NCI-H1694 treated with DMSO at 0.1 percent for 48 hours (cell line): Measurements from ENCODE around the gene SMIM1.
"Not testable (repeated sequence)": the region's sequence is repeated elsewhere in the genome, so short reads cannot be mapped to it uniquely, and the experiment has no call there.

Experiments
- DNase-seq: peaks from one replicate; lab custom pipeline; 2025; lab: John Stamatoyannopoulos, UW

Gene SMIM1

DNA sequence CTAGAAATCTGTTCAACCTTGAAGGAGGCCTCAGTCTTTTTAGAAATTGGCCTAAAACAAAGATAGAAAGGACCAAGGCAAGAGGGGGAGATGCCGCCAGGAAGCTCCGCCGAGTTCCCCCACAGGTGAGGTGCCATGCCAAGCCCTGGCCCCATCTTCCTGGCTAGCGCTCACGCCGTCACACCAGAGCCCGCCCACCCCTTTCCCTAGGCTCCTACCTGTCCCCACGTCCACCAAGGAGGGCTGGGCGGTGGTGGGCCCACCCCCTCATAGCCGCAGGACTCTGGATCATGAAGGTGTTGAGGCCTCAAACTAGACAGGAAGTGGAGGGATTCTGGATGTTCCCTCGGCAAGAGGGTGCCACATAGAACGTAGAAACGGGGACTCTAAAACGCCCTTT, 35.8 kb upstream of the SMIM1 start:
- DNase-seq = no peak

DNA sequence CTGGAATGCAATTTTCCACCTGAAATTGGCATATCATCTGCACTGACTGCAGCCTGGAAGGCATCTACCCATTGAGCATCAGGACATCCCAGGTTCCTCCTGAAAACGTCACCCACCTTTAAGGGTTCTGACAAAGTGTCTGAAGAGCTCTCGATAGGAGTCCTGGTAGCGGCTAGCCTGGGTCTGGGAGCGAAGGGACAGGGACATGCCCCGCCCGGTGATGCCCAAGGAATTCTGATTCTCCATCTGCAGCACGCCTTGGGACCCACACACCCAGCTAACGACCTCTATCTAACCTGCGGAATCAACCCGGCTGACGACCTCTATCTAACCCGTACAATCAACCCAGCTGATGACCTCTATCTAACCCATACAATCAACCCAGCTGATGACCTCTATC, 33.6 kb upstream of the SMIM1 start:
- no peak for DNase-seq

DNA sequence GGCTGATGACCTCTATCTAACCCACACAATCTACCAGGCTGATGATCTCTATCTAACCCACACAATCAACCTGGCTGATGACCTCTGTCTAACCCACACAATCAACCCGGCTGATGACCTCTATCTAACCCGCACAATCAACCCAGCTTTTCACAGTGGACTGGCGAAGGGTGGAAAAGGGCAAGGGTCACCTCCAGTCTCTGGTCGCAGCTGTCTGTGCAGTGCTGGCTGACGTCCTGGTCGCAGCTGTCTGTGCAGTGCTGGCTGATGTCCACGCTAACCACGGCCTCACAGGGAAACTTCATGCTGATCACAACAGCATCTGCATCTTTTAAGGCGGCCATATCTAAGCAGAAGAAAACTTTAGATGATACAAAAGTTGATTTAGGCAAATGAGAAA, 32.5 kb upstream of the SMIM1 start:
- DNase-seq = no peak

DNA sequence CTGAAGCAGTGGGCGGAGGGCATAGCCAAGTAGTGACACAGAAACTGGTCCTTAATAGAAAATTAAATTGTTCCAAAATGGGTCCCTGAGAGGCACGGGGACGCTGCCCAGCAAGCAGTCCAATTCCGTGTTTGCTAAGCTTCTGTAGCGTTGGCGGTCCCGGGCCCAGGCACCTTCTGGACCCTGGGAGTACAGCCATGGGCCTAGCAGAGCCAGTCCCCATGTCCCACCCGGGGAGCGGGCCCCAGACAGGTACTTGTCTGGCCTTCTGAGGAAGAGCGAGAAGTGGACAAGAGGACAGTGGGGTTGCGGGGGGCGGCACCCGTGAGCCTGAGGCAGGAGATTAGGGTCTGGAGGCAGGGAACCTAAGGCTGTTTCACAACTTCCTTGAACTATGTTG, 31.8 kb upstream of the SMIM1 start:
- DNase-seq = no peak

DNA sequence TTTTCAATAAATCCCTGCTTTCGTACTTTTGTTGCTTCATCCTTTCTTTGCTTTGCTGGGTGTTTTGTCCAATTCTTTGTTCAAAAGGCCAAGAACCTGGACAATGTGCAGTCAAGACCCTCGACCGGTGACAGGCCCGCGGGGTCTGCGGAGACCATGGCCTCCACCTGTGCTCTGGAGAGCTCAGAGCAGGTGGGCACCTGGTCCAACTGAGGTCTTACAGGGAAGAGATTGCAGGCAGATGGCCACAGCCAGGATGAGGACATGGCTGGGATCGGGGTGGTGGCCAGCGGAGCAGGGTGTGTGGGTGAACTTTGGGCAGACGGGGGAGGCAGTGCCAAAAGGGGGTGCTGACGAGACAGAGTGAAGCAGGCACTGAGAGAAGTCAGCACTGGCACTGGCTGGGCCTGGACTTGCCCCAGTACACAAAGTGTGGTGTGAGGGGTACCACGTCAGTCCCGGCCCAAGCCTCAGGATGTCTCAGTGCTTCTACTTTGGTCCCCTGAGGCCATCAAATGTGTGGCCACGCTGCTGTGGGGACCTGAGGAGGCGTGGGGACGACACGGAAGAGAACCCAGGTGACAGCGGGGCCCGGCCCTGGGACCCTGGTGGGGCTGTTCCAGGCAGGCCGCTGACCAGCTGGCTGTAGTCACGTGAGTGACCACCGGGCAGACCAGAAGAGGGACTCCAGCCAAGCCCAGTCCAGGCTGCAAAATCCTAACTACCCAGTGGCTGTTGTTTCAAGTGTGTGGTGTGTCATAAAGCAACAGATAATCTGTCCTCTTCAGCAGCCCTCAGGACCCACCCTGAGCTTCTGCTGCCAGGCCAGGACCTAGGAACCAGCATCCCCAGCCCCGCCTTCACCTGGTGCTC, 30.7 kb upstream of the SMIM1 start:
- no peak for DNase-seq

DNA sequence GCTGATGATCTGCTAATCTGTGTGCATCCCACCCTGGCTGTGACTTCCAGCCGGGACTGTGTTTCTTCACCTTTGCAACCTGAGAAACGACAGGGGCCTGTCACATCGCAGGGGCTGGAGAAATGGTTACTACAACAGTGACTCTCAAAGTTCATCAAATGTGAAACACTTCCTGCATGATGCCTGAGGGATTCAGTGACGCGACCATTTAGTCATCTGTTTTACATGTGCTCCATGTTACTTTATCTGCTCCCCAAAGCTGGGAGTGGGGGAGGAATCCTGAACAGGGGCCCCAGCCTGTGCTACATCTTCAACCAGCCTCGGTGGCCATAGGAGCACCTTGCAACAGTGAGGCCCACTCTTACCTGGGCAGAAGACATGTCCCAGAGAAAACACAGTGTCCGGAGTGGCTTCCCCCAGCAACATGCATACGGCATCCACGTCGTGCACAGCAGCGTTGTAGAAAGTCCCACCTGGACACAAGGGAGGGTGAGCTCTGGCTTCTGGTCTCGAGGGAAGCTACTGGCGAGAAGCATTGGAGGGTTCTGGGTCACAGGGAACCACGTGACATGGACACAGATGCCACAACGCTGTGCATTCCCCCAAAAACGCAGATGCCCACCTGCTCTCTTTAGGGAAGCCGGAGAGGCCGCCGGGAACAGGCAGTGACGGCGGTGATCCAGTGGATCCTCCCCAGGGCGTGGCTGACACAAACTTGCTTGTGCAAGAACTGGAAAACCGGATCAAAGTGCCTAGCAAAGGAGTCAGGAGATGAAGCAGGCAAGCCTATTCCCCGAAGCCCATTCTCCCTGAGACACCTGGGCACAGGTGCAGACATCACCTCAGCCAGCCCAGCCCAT, 29.9 kb upstream of the SMIM1 start:
- no peak for DNase-seq

DNA sequence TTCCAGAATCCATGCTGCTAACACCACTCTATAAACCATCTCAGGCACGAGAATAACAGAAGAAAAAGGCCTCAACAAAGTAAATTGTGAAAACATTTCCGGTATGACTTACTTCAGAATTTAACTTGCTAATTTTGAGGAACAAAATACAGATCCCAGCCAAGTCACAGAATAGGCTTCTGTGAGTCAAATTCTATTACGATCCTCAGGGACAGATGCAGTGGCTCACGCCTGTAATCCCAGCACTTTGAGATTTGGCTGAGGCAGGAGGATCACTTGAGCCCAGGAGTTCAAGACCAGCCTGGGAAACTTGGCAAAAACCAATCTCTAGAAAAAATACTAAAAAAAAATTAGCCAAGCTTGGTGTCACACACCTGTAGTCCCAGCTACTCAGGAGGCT, 29.1 kb upstream of the SMIM1 start:
- DNase-seq = no peak

DNA sequence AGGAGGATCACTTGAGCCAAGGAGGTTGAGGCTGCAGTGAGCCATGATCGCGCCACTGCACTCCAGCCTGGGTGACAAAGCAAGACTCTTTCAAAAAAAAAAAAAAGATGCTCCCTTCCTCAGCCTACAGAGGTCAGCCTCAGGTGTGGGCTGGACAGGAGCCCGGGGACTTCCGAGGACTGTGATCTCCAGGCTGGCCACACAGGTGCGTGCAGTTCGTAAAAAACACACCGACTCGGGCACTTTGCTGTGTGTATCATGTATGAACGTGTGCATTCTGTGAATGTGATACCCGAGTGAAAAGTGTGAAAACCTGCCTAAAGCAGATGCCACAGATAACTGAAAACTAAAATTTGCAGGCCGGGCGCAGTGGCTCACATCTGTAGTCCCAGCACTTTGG, 28.7 kb upstream of the SMIM1 start:
- no peak for DNase-seq

DNA sequence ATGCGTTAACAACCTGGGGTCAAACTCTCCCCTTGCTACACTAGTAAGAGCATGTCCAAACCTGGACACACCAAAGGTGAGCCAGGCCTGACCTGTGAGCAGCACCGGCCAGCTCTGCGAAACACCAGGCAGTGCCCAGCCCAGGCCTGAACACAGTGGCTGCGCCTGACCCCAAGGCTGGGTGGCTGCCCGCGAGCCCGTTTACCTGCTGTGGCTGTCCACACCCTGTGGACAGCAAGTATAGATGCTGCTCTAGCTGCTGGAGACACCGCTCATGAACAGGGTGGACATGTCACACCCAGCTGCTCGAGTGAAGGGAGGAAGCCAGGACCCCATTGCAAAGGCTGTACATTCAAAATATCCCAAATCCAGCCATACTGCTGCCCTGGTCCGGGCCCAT, 27.9 kb upstream of the SMIM1 start:
- no peak for DNase-seq

DNA sequence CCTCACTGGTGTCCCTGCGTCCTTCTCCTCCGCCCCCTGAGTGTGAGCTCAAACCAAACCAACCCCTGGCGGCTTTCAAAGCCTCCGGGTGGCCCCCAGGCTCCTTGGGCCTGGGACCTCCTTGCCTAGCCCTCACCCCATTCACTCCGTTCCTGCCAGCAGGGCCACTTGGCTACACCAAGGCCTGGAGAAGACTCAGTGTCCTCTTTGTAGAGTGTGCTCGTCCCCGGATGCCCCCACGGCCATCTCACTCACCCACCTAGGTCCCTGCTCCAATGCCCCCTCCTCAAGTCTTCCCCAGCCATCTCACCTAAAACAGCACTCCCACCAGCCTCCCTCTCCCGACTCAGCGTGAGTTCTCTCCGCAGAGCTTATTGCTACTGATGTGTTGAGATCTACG, 27.5 kb upstream of the SMIM1 start:
- DNase-seq = no peak

DNA sequence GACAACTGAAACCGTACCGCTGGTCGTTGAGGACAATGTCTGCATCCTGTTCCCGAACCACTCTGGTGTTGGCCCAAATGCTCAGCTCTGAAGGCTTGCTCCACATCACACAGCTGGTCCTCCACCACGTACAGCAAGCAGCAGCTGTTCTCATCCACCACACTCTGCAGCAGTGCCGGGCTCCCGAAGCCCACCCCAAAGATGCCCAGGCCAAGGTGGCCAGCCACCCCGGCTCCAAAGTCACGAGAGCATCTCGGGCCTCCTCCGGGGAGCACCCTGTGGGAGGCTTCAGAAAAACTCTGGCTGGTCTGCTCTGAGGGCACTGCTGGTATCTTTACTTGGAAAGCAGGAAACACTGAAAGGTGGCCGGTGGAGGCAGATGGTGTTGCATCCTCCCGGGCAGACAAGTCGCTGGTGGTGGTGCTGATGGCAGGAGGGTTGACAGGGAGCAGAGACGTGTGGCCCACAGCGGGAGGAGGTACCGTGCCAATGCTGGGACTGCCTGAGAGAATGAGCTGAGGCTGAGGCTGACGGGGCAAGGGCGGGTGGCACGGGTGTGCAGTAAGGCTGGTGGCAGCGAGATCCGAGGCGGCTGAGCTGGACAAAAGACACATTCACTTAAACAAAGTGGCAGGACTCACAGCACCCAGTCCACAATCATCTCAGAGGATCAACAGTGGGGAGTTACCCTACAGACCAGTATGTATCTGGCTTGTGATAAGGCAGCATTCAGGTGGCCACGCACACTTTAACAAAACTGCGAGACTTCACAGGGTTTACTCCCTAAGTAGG, 26.8 kb upstream of the SMIM1 start:
- DNase-seq = no peak

DNA sequence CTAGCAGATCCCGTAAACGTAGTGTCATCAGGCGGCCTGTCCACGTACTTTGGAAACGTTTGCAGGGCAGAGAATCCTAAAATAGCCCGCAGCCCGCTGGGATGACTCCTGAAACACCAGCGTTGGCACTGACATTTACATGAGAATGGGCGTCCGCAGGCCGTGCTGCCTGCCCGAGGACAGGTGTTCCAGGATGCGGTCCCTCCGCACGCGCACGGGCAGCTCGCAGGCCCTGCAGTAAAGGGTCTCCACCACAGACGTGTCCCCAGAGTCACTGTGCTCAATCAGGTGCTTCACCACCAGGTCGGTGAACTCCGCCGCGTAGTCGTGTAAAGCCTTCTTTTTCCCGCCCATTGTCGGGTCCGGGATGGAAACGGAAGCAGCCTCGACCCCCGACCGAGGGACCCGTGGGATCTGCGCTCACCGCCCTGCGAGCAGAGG, 26.1 kb upstream of the SMIM1 start:
- no peak for DNase-seq

DNA sequence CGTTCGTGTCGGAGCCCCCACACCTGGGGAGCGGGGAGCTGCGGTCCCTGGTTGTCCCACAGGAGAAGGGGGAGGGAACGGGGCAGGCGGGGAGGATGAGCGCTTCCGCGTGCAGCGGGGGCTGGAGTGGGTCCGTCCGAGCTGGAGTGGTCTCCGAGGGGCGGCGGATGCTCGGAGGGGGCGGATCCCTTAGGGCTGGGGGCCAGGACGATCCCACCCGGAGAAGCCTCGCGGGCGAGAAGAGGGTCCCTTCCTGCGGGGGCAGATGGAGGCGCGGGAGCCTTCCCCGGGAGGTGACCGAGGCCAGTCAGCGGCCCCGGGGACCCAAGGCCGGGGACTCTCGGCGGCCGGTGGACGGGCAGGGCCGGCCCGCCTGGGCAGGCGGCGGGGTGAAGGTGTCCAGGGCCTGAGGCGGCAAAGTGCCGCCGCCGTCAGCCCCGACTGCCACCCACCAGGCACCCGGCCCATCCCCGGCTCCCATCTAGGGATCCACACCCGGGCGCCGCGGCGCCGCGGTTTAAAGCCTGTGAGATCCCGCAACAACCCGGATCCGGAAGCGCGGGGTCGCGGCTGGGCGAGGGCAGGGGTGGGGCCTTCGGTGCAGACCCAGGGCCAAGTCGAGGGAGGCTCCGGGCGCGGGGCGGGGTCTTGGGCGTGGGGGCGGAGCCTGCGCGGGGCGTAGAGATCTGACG, 25.6 kb upstream of the SMIM1 start:
- peak; percentile 34 for DNase-seq

DNA sequence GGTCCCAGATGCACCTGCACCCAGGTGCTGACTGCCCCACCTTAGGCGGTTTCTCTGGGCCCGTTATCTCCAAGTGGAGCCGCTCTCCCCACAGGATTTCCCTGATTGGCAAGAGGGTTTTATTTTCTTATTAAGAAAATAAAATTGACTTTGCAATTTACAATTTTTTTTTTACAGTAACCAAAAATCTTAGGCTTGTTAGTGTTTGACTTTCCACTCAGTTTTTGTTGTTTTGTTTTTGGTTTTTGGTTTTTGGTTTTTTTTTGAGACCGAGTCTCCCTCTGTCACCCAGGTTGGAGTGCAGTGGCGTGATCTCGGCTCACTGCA, 25.1 kb upstream of the SMIM1 start:
- no peak for DNase-seq

DNA sequence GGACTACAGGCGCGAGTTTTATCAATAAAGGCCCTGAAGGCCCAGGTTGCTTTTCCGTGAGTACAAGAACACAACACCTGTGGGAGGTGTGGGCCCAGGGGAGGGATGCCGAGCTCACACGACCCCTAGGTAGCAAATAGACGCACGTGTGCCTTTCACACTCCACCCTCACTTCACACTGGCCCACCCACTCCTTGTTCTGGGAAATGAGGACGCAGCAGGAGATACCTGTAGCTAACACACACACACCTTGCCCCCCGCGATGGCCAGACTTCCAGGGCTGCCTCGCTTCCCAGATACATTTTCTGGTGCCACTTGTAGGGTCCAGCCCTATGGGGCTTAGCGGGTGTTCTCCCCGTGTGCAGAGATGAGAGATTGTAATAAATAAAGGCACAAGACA, 24.6 kb upstream of the SMIM1 start:
- no peak for DNase-seq

DNA sequence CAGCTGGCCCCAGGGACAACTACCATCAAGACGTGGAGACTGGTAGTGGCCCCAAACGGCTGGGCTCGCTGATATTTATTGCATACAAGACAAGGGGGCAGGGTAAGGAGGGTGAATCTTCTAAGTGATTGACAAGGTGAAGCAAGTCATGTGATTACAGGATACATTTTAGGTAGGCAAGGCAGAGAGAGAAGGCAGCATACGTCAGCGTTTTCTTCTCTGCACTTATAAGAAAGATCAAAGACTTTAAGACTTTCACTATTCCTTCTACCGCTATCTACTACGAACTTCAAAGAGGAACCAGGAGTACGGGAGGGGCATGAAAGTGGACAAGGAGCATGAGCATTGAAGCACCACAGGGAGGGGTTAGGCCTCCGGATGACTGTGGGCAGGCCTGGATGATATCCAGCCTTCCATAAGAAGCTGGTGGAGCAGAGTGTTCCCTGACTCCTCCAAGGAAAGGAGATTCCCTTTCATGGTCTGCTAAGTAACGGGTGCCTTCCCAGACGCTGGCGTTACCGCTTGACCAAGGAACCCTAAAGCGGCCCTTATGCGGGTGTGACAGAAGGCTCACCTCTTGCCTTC, 24.1 kb upstream of the SMIM1 start:
- DNase-seq = not testable (repeated sequence)

DNA sequence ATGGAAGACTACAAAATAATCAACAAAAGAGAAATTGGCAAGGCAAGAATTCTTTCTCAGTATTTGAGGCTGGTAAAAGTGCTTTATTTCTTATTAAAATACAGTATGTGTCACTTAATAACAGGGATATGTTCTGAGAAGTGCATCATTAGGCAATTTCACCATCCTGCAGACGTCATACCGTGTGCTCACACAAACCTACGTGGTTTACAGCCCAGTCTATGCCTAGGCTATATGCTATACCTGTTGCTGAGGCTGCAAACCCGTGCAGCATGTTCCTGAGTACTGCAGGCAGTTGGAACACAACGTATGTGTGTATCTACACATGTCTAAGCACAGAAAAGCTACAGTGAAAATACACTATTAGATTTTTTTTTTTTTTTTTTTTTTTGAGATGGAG, 23.0 kb upstream of the SMIM1 start:
- DNase-seq = no peak

DNA sequence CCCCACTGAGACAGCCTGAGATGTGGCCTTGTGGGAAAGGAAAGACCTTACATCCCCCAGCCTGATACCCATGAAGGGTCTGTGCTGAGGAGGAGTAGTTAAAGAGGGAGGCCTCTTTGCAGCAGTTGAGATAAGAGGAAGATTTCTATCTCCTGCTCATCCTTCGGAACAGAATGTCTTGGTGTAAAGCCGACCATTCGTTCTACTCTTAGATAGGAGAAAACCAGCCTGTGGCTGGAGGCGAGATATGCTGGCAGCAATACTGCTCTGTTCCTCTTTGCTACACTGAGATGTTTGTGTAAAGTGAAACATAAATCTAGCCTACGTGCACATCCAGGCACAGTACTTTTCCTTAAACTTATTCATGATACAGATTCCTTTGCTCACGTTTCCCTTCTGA, 21.8 kb upstream of the SMIM1 start:
- no peak for DNase-seq

DNA sequence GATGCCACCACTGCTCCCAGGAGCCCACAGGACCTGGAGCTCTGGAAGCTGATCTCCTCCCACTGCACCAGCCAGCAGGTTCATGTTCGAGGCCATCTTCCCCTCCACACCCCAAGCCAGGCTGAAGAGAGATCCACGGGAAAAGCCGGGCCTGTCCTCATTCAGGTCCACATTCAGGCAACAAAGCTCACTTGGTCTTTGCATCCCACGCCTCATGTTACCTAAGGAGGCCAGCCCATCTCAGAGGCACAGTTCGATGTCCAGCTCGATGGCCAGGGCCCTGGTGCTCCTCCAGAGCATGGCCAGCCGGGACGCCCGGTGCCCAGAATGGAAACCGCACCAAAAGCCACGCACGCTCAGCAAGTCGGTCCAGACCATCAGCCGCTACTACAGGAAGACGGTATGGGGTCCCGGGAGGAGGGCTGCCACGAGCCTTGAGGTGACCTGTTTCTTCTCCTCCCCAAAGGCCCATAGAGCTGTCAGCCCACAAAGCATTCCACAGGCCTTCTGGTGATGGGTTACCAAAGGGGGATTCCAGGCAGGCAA, 20.1 kb upstream of the SMIM1 start, which contains the start of gene CCDC27:
TSS of gene CCDC27 (plus strand) at position 51 of the 546 bp plus-strand sequence. CDS start at position 83, 32 bp downstream.
- DNase-seq = no peak

DNA sequence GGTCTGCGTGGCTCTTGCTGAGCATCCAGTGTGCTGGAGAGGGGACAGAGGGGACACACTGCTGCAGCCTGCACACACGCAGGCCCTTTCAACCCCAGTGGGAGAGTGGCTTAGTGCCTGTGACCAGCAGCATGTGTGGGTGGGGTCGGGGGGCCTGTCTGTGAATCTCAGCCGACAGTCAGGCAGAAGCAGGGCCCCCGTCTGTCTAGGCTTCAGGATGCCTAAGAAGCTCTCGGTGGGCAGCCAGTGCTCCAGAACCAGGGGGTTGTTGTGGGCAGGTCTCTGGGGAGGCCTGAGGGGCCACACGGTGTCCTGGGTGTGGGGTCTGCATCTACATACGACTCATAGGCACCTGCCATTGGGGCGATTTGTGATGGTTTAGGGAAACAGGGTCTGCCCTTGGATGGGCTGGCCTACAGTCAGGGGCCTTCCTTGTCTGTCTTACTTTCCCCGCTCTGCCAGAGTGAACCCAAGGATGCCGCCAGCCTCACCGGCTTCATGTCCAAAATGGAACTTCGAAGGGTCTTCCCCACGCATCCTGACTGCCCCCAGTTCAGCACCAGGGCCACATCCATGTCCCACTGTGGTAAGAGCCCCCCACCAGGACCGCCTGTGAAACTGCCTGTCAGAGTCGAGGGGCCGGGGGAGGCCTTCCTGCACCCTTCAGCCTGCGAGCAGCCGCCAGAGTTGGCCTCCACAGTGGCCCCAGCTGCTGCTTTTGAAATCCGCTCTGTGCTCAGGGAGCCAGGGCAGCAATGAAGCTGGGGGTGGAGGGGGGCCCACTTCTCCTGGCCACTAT, 18.7 kb upstream of the SMIM1 start:
- no peak for DNase-seq
